ENCODE results near the gene SLC51B.

- no peak for TF ChIP-seq POLR2AphosphoS5 (IDR thresholded peaks at IDR 0.05; ENCODE audit: low read depth, low read length)
- no peak for TF ChIP-seq SIN3A (IDR thresholded peaks at IDR 0.05; ENCODE audit: borderline replicate concordance, insufficient read depth, low read length)
- TF ChIP-seq TAF1 (IDR thresholded peaks at IDR 0.05; ENCODE audit: borderline replicate concordance, insufficient read depth, low read length): no peak
Measured at GRCh38 chr15:65038428-65038827, 6.8 kb upstream of the SLC51B start.
